HCT116 (cell line): ENCODE measurements around the gene RRM1. TPM values are rescaled to one million over a fixed set of nuclear protein-coding genes. Genes with fewer than 3 reads are reported as not detected.

Experiments used
- ATAC-seq: fragments of 200-7000 bp; cut with Tn5 transposase; 2 replicates; pipeline ENCODE4 v1.9.1; 2020; ENCODE audit warnings: mild to moderate bottlenecking, moderate library complexity
- BruUV-seq: library from RNA; stranded (reverse); fragments of 400-500 nt; replicated peaks from 2 replicates; lab custom pipeline; 2021; lab: Mats Ljungman, UMichigan
- CTCF ChIA-PET: fragments of 300-600 bp; sonication (Branson Sonifier 250); formaldehyde crosslinking; loops from one replicate; lab custom pipeline; 2021; ENCODE audit warnings: antibody characterized with exemption; lab: Charles Lee
- POLR2A ChIA-PET: fragments of 300-600, 350-600 bp; sonication (Branson Sonifier 250); formaldehyde crosslinking; loops from one replicate; lab custom pipeline; 2021; ENCODE audit warnings: antibody characterized with exemption; lab: Charles Lee
- RAD21 ChIA-PET, 2 experiments: fragments of 300-600 bp; sonication (Branson Sonifier 250); formaldehyde crosslinking; loops; one replicate each; lab custom pipeline; 2023; ENCODE audit warnings: low total read pairs in 2 of 2; ENCODE audit not compliant: uncharacterized antibody in 2 of 2, unreplicated experiment in 2 of 2, low non-redundant PET in 1 of 2; lab: Charles Lee
- DNase-seq: peaks from one replicate; pipeline ENCODE4 v3.0.0-alpha.2; 2010; ENCODE audit warnings: low read depth, low spot score
- H2AFZ ChIP-seq: fragments of 200-600 bp; shearing (Covaris generic), sonication (generic); 2 replicates; pipeline ENCODE4 v1.6.1; 2017; ENCODE audit warnings: low read depth, mixed run types, mixed read lengths, antibody characterized with exemption, low read length; ENCODE audit not compliant: poor library complexity, severe bottlenecking
- H3K27ac ChIP-seq: 2 replicates; pipeline ENCODE4 v1.5.1; 2012; ENCODE audit warnings: low read depth, low read length
- H3K27me3 ChIP-seq: fragments of 200-600 bp; sonication (generic); 2 replicates; pipeline ENCODE4 v1.6.1; 2016; ENCODE audit warnings: mixed run types, low read length, mixed read lengths; ENCODE audit not compliant: insufficient read depth
- H3K36me3 ChIP-seq, 2 experiments: fragments of 200-500 bp in 1 of 2; fragments of 200-600 bp in 1 of 2; sonication (Bioruptor generic) in 1 of 2; sonication (generic) in 1 of 2; 2 replicates each; pipeline versions ENCODE4 v1.5.1 to v1.6.1; 2014 to 2016; ENCODE audit warnings: low read length in 2 of 2, inconsistent platforms in 1 of 2, mixed read lengths in 1 of 2, mixed run types in 1 of 2; ENCODE audit not compliant: insufficient read depth in 2 of 2, control insufficient read depth in 1 of 2
- H3K4me1 ChIP-seq, 2 experiments: fragments of 200-600 bp in 1 of 2; sonication (generic) in 1 of 2; 2 replicates each; pipeline versions ENCODE4 v1.5.1 to v1.6.1; 2012 to 2017; ENCODE audit warnings: low read length in 2 of 2, inconsistent platforms in 1 of 2, mild to moderate bottlenecking in 1 of 2, mixed read lengths in 1 of 2, mixed run types in 1 of 2, moderate library complexity in 1 of 2; ENCODE audit not compliant: insufficient read depth in 2 of 2, control insufficient read depth in 1 of 2
- H3K4me2 ChIP-seq: fragments of 200-600 bp; sonication (generic); 2 replicates; pipeline ENCODE4 v1.6.1; 2017; ENCODE audit warnings: mixed run types, low read length, mixed read lengths
- H3K4me3 ChIP-seq, 2 experiments: fragments of 200-600 bp in 1 of 2; sonication (generic) in 1 of 2; replicated peaks in 1 of 2; 2 replicates each; pipeline ENCODE4 v1.5.1; 2011 to 2016; ENCODE audit warnings: low read length in 2 of 2, control low read depth in 1 of 2, low read depth in 1 of 2, mild to moderate bottlenecking in 1 of 2, mixed read lengths in 1 of 2, mixed run types in 1 of 2
- H3K79me2 ChIP-seq: fragments of 200-600 bp; sonication (generic); 2 replicates; pipeline ENCODE4 v1.6.1; 2017; ENCODE audit warnings: mild to moderate bottlenecking, mixed run types, low read length, moderate library complexity, mixed read lengths; ENCODE audit not compliant: insufficient read depth
- H3K9ac ChIP-seq: fragments of 200-600 bp; sonication (generic); 2 replicates; pipeline ENCODE4 v1.6.1; 2016; ENCODE audit warnings: low read length, mixed read lengths
- H3K9me2 ChIP-seq: fragments of 200-600 bp; sonication (generic), shearing (Covaris generic); 2 replicates; pipeline ENCODE4 v1.6.1; 2017; ENCODE audit warnings: mixed run types, mild to moderate bottlenecking, moderate library complexity; ENCODE audit not compliant: insufficient read depth
- H3K9me3 ChIP-seq, 2 experiments: fragments of 200-500 bp in 1 of 2; fragments of 200-600 bp in 1 of 2; sonication (Bioruptor generic) in 1 of 2; sonication (generic) in 1 of 2; 2 replicates each; pipeline ENCODE4 v1.6.1; 2014 to 2017; ENCODE audit warnings: low read length in 2 of 2, mixed read lengths in 2 of 2, inconsistent platforms in 1 of 2, low read depth in 1 of 2, mild to moderate bottlenecking in 1 of 2, mixed run types in 1 of 2, moderate library complexity in 1 of 2; ENCODE audit not compliant: control insufficient read depth in 1 of 2, insufficient read depth in 1 of 2
- H4K20me1 ChIP-seq: fragments of 200-600 bp; sonication (generic), shearing (Covaris generic); 2 replicates; pipeline ENCODE4 v1.6.1; 2017; ENCODE audit warnings: mixed run types, mild to moderate bottlenecking, moderate library complexity; ENCODE audit not compliant: insufficient read depth
- CEBPB ChIP-seq: IDR thresholded peaks from 2 replicates; pipeline ENCODE4 v1.6.1; 2012; ENCODE audit warnings: low read depth
- CTCF ChIP-seq, 3 experiments: fragments of 200-600 bp in 1 of 3; sonication (generic) in 1 of 3; IDR thresholded peaks in 2 of 3; conservative IDR thresholded peaks in 1 of 3; 2 replicates each; pipeline ENCODE4 v1.5.1; 2012 to 2017; ENCODE audit warnings: low read depth in 2 of 3, low read length in 2 of 3, antibody characterized with exemption in 1 of 3, borderline replicate concordance in 1 of 3, control low read depth in 1 of 3, mild to moderate bottlenecking in 1 of 3, mixed read lengths in 1 of 3, mixed run types in 1 of 3, moderate library complexity in 1 of 3; ENCODE audit not compliant: insufficient read depth in 1 of 3
- EGR1 ChIP-seq: IDR thresholded peaks from 2 replicates; pipeline ENCODE4 v1.6.1; 2012; ENCODE audit warnings: low read depth
- ELF1 ChIP-seq: IDR thresholded peaks from 2 replicates; pipeline ENCODE4 v1.6.1; 2012; ENCODE audit warnings: low read depth, borderline replicate concordance
- EZH2 ChIP-seq: fragments of 200-600 bp; sonication (generic); IDR thresholded peaks from 2 replicates; pipeline ENCODE4 v1.6.1; 2017; ENCODE audit warnings: antibody characterized with exemption, mixed run types
- EZH2phosphoT487 ChIP-seq: fragments of 200-600 bp; IDR thresholded peaks from 2 replicates; pipeline ENCODE4 v1.6.1; 2018; ENCODE audit warnings: antibody characterized with exemption, borderline replicate concordance
- FOSL1 ChIP-seq: IDR thresholded peaks from 2 replicates; pipeline ENCODE4 v1.6.1; 2012; ENCODE audit warnings: low read depth
- JUND ChIP-seq: IDR thresholded peaks from 2 replicates; pipeline ENCODE4 v1.6.1; 2012
- MAX ChIP-seq: IDR thresholded peaks from 2 replicates; pipeline ENCODE4 v1.6.1; 2012
- REST ChIP-seq: IDR thresholded peaks from 2 replicates; pipeline ENCODE4 v1.6.1; 2012; ENCODE audit warnings: low read depth
- SP1 ChIP-seq: IDR thresholded peaks from 2 replicates; pipeline ENCODE4 v1.6.1; 2012; ENCODE audit warnings: low read depth
- SRF ChIP-seq: IDR thresholded peaks from 2 replicates; pipeline ENCODE4 v1.6.1; 2012; ENCODE audit warnings: low read depth
- TCF7L2 ChIP-seq: IDR thresholded peaks from 2 replicates; pipeline ENCODE4 v1.7.0; 2011; ENCODE audit warnings: borderline replicate concordance, inconsistent platforms; ENCODE audit not compliant: insufficient read depth, insufficient read length; ENCODE audit errors: extremely low read depth
- YY1 ChIP-seq: IDR thresholded peaks from 2 replicates; pipeline ENCODE4 v1.6.1; 2011; ENCODE audit warnings: low read length, low read depth, moderate library complexity, mild to moderate bottlenecking; ENCODE audit not compliant: insufficient replicate concordance; ENCODE audit errors: extremely low read depth
- ZBTB33 ChIP-seq: IDR thresholded peaks from 2 replicates; pipeline ENCODE4 v1.6.1; 2011; ENCODE audit warnings: mild to moderate bottlenecking, low read length, moderate library complexity; ENCODE audit not compliant: insufficient replicate concordance; ENCODE audit errors: extremely low read depth
- ZNF274 ChIP-seq: fragments of 200-500 bp; sonication (Bioruptor generic); IDR thresholded peaks from 2 replicates; pipeline ENCODE4 v1.6.1; 2014; ENCODE audit warnings: mild to moderate bottlenecking, low read depth, low read length, inconsistent platforms
- intact Hi-C: fragments of 100-400 bp; cut with micrococcal nuclease; formaldehyde crosslinking; loops from 2 replicates; pipeline ENCODE4 v1.10.0; 2022
- total RNA-seq: library from RNA; stranded (reverse); gene quantifications from one replicate; pipeline ENCODE4 v1.2.1, GENCODE V29; 2021; ENCODE audit not compliant: unreplicated experiment

RRM1 gene
- total RNA-seq, 1 experiment from 2014 or later = 134 TPM

- DNase-seq = no peak
- Histone ChIP-seq H3K9me2 (no peaks in the 10 kb centered on the region), H3K9ac (no peak overlapping the region), H4K20me1 (no peaks in the 10 kb centered on the region), H3K36me3 (peaks cover 25 to 35% of the 10 kb centered on the region in 2 experiments)
- no TSS peak for BruUV-seq
- TF ChIP-seq EZH2phosphoT487 (no peak), ELF1 (no peak), ZBTB33 (no peak), CEBPB (no peak), JUND (no peak), FOSL1 (no peak), REST (no peak), SRF (no peak), EZH2 (no peak), TCF7L2 (no peak), CTCF (IDR thresholded peaks at IDR 0.05 in 2 of 3, conservative IDR thresholded peaks at IDR 0.05 in 1 of 3; ENCODE audit: borderline replicate concordance in 1 of 3, insufficient read depth in 1 of 3, low read depth in 2 of 3, low read length in 2 of 3) (no peak), YY1 (no peak), SP1 (no peak), EGR1 (no peak), ZNF274 (no peak), MAX (no peak)
- TF ChIP-seq, all 23 proteins: peak for 0
- H3K79me2 ChIP-seq = no peaks in the 10 kb centered on the region
- H2AFZ ChIP-seq = no peak overlapping the region
- H3K27me3 ChIP-seq = no peaks in the 10 kb centered on the region
- CTCF ChIA-PET = no interaction called here
- POLR2A ChIA-PET = no interaction called here
- H3K27ac ChIP-seq = no peak overlapping the region
- RAD21 ChIA-PET = no interaction called here
- H3K9me3 ChIP-seq = no peaks in the 10 kb centered on the region
- H3K4me3 ChIP-seq = no peak overlapping the region
- ATAC-seq = no peak
- intact Hi-C loops = no loop called here
- no peaks in the 10 kb centered on the region for H3K4me1 ChIP-seq
- no peak overlapping the region for H3K4me2 ChIP-seq
Observed at GRCh38 chr11:4125141-4125540, 30.5 kb downstream of the RRM1 start.
